Lower leg skin (tissue), 3 donors: ENCODE data around the gene CEP135.

ENCODE experiments used
- POLR2A ChIP-seq, 2 donors: fragments of 450-650 bp; IDR thresholded peaks; one replicate each; pipeline ENCODE4 v1.6.1; 2016 to 2017; ENCODE audit warnings: antibody characterized with exemption in 2 of 2, mild to moderate bottlenecking in 1 of 2, moderate library complexity in 1 of 2
- TF ChIP-seq, protein P1 (sequence below), 3 donors: fragments of 450-650 bp; IDR thresholded peaks; one replicate each; pipeline ENCODE4 v1.5.1; 2016; ENCODE audit warnings: antibody characterized with exemption in 3 of 3, mild to moderate bottlenecking in 3 of 3, moderate library complexity in 2 of 3

GRCh38 chr4:56008206-56008605, 59.5 kb downstream of the CEP135 start:
- TF ChIP-seq, protein P1, sequence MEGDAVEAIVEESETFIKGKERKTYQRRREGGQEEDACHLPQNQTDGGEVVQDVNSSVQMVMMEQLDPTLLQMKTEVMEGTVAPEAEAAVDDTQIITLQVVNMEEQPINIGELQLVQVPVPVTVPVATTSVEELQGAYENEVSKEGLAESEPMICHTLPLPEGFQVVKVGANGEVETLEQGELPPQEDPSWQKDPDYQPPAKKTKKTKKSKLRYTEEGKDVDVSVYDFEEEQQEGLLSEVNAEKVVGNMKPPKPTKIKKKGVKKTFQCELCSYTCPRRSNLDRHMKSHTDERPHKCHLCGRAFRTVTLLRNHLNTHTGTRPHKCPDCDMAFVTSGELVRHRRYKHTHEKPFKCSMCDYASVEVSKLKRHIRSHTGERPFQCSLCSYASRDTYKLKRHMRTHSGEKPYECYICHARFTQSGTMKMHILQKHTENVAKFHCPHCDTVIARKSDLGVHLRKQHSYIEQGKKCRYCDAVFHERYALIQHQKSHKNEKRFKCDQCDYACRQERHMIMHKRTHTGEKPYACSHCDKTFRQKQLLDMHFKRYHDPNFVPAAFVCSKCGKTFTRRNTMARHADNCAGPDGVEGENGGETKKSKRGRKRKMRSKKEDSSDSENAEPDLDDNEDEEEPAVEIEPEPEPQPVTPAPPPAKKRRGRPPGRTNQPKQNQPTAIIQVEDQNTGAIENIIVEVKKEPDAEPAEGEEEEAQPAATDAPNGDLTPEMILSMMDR (IDR thresholded peaks at IDR 0.05): no peak
- TF ChIP-seq POLR2A (IDR thresholded peaks at IDR 0.05): no peak
